AG09309 (cell line): ENCODE data around the gene ERGIC2.
"Not testable (repeated sequence)": the region's sequence is repeated elsewhere in the genome, so short reads cannot be mapped to it uniquely, and the experiment has no call there.

Source experiments
- DNase-seq: peaks from one replicate; pipeline ENCODE4 v3.0.0-alpha.2; 2010; ENCODE audit warnings: low read depth
- H3K4me3 ChIP-seq: 2 replicates; pipeline ENCODE4 v1.5.1; 2011; ENCODE audit warnings: mild to moderate bottlenecking, low read depth, low read length, moderate library complexity; ENCODE audit not compliant: control insufficient read depth
- CTCF ChIP-seq: IDR thresholded peaks from 2 replicates; pipeline ENCODE4 v1.5.1; 2011; ENCODE audit warnings: mild to moderate bottlenecking, low read depth, low read length, inconsistent platforms; ENCODE audit not compliant: insufficient read depth, control insufficient read depth; ENCODE audit errors: missing control alignments

The ERGIC2 gene

GRCh38 chr12:29306682-29307081 is 74.3 kb downstream of the ERGIC2 start:
- no peak for TF ChIP-seq CTCF
- no peak for DNase-seq
- no peak overlapping the region for H3K4me3 ChIP-seq

- H3K4me3 ChIP-seq: no peak overlapping the region
- TF ChIP-seq CTCF: no peak
- DNase-seq: no peak
Measured at GRCh38 chr12:29306266-29306665, 74.7 kb downstream of the ERGIC2 start.

- H3K4me3 ChIP-seq: no peak overlapping the region
- TF ChIP-seq CTCF: no peak
- no peak for DNase-seq
Measured at GRCh38 chr12:29304388-29304787, 76.6 kb downstream of the ERGIC2 start.

GRCh38 chr12:29301114-29301513 is 79.9 kb downstream of the ERGIC2 start:
- no peak for DNase-seq
- no peak for TF ChIP-seq CTCF
- H3K4me3 ChIP-seq: no peak overlapping the region

GRCh38 chr12:29299633-29300032 is 81.3 kb downstream of the ERGIC2 start:
- no peak for TF ChIP-seq CTCF
- H3K4me3 ChIP-seq: no peak overlapping the region
- no peak for DNase-seq

GRCh38 chr12:29291226-29291625 is 89.7 kb downstream of the ERGIC2 start:
- TF ChIP-seq CTCF: no peak
- DNase-seq: no peak
- no peak overlapping the region for H3K4me3 ChIP-seq

GRCh38 chr12:29290475-29290874 is 90.5 kb downstream of the ERGIC2 start:
- not testable (repeated sequence) for DNase-seq, H3K4me3 ChIP-seq

GRCh38 chr12:29288031-29288430 is 92.9 kb downstream of the ERGIC2 start:
- no peak overlapping the region for H3K4me3 ChIP-seq
- DNase-seq: no peak
- no peak for TF ChIP-seq CTCF
